Stimulated activated CD8-positive, alpha-beta memory T cell treated with anti-CD3 and anti-CD28 coated beads, Interleukin-15, amount 100 ng/mL, for 48 hours (primary cell): ENCODE data around the gene NUP160.
A peak's percentile ranks its signal among the peaks of the same experiment; 100 is the strongest.
"Not testable (repeated sequence)": the region's sequence is repeated elsewhere in the genome, so short reads cannot be mapped to it uniquely, and the experiment has no call there.

Source experiments
- DNase-seq, 2 donors: peaks; one replicate each; pipeline ENCODE4 v3.0.0-alpha.2; 2020; ENCODE audit warnings: low read depth in 2 of 2

Gene NUP160

GRCh38 chr11:47861728-47862127 lies 13.6 kb upstream of the NUP160 start:
- DNase-seq: no peak

GRCh38 chr11:47860536-47860935 lies 12.4 kb upstream of the NUP160 start:
- DNase-seq: no peak

GRCh38 chr11:47857892-47858543 lies 9.9 kb upstream of the NUP160 start:
- DNase-seq: no peak

GRCh38 chr11:47857485-47857884 lies 9.3 kb upstream of the NUP160 start:
- no peak for DNase-seq

GRCh38 chr11:47856186-47856585 lies 8.0 kb upstream of the NUP160 start:
- no peak for DNase-seq

- DNase-seq: no peak
Measured at GRCh38 chr11:47854667-47855066, 6.5 kb upstream of the NUP160 start.

- DNase-seq: no peak
Measured at GRCh38 chr11:47852053-47852452, 3.9 kb upstream of the NUP160 start.

- no peak for DNase-seq
Measured at GRCh38 chr11:47850337-47850736, 2.2 kb upstream of the NUP160 start.

- no peak for DNase-seq
Measured at GRCh38 chr11:47848700-47849155, 578 bp upstream of the NUP160 start.

- DNase-seq: peak in 1 of 2 donors; percentile 28
Measured at GRCh38 chr11:47847537-47847891, 636 bp downstream of the NUP160 start.

- no peak for DNase-seq
Measured at GRCh38 chr11:47846998-47847397, 1.2 kb downstream of the NUP160 start.

- DNase-seq: no peak
Measured at GRCh38 chr11:47843361-47844055, 4.6 kb downstream of the NUP160 start.

- DNase-seq: no peak
Measured at GRCh38 chr11:47842749-47843148, 5.4 kb downstream of the NUP160 start.

- no peak for DNase-seq
Measured at GRCh38 chr11:47837929-47838328, 10.2 kb downstream of the NUP160 start.

- DNase-seq: no peak
Measured at GRCh38 chr11:47837292-47837691, 10.9 kb downstream of the NUP160 start.

GRCh38 chr11:47830013-47830412 lies 18.1 kb downstream of the NUP160 start:
- not testable (repeated sequence) for DNase-seq

GRCh38 chr11:47828284-47828683 lies 19.9 kb downstream of the NUP160 start:
- no peak for DNase-seq

- not testable (repeated sequence) for DNase-seq
Measured at GRCh38 chr11:47822664-47823063, 25.5 kb downstream of the NUP160 start.

- DNase-seq: no peak
Measured at GRCh38 chr11:47819743-47820142, 28.4 kb downstream of the NUP160 start.

GRCh38 chr11:47800759-47801158 lies 47.4 kb downstream of the NUP160 start:
- DNase-seq: no peak

- DNase-seq: peak; percentile 43 to 47
Measured at GRCh38 chr11:47797633-47798032, 50.5 kb downstream of the NUP160 start.

- DNase-seq: no peak
Measured at GRCh38 chr11:47791774-47792430, 56.2 kb downstream of the NUP160 start.

GRCh38 chr11:47790017-47790416 lies 58.1 kb downstream of the NUP160 start:
- not testable (repeated sequence) for DNase-seq
